ENCODE data around the gene SLC66A2. TPM values are rescaled to one million over a fixed set of nuclear protein-coding genes. Genes with fewer than 3 reads are reported as not detected.

SLC66A2 gene
- total RNA-seq, 1 donor from 2014 or later = 34.4 TPM

GRCh38 chr18:79857082-79857671 is 94.3 kb downstream of the SLC66A2 start:
- DNase-seq (ENCODE audit: low spot score in 2 of 2, unreplicated experiment in 2 of 2) = no peak
- peaks cover 16% of the 10 kb centered on the region for H3K9me3 Mint-ChIP-seq
- no peaks in the 10 kb centered on the region for H3K36me3 Mint-ChIP-seq
- peak overlapping the region; percentile 64 for H3K27ac Mint-ChIP-seq
- peaks cover 26% of the 10 kb centered on the region for H3K27me3 Mint-ChIP-seq (ENCODE audit: low read depth)
- H3K4me1 Mint-ChIP-seq = peaks cover 18% of the 10 kb centered on the region
- H3K4me3 Mint-ChIP-seq = peak overlapping the region; percentile 49
- no peak for TF ChIP-seq CTCF (IDR thresholded peaks at IDR 0.05; ENCODE audit: unreplicated experiment)

- no peak overlapping the region for H3K4me3 Mint-ChIP-seq
- peaks cover 18% of the 10 kb centered on the region for H3K4me1 Mint-ChIP-seq
- no peaks in the 10 kb centered on the region for H3K36me3 Mint-ChIP-seq
- peaks cover 18% of the 10 kb centered on the region for H3K27me3 Mint-ChIP-seq (ENCODE audit: low read depth)
- H3K27ac Mint-ChIP-seq = peak overlapping the region; percentile 17
- peaks cover 7% of the 10 kb centered on the region for H3K9me3 Mint-ChIP-seq
- no peak for TF ChIP-seq CTCF (IDR thresholded peaks at IDR 0.05; ENCODE audit: unreplicated experiment)
- no peak for DNase-seq (ENCODE audit: low spot score in 2 of 2, unreplicated experiment in 2 of 2)
Observed at GRCh38 chr18:79856119-79857007, 95.1 kb downstream of the SLC66A2 start.

GRCh38 chr18:79855147-79855933 is 96.1 kb downstream of the SLC66A2 start:
- Mint-ChIP-seq H3K4me1 (peaks cover 18% of the 10 kb centered on the region), H3K36me3 (no peaks in the 10 kb centered on the region), H3K9me3 (no peaks in the 10 kb centered on the region), H3K27ac (peak overlapping the region; percentile 17), H3K4me3 (no peak overlapping the region), H3K27me3 (ENCODE audit: low read depth) (peaks cover 11% of the 10 kb centered on the region)
- no peak for DNase-seq (ENCODE audit: low spot score in 2 of 2, unreplicated experiment in 2 of 2)
- no peak for TF ChIP-seq CTCF (IDR thresholded peaks at IDR 0.05; ENCODE audit: unreplicated experiment)

GRCh38 chr18:79853993-79854364 is 97.5 kb downstream of the SLC66A2 start:
- Mint-ChIP-seq H3K27me3 (ENCODE audit: low read depth) (peaks cover 7% of the 10 kb centered on the region), H3K36me3 (no peaks in the 10 kb centered on the region), H3K4me1 (peaks cover 18% of the 10 kb centered on the region), H3K4me3 (no peak overlapping the region), H3K9me3 (no peaks in the 10 kb centered on the region), H3K27ac (no peak overlapping the region)
- DNase-seq (ENCODE audit: low spot score in 2 of 2, unreplicated experiment in 2 of 2) = no peak
- no peak for TF ChIP-seq CTCF (IDR thresholded peaks at IDR 0.05; ENCODE audit: unreplicated experiment)

- no peak overlapping the region for H3K4me3 Mint-ChIP-seq
- H3K27me3 Mint-ChIP-seq (ENCODE audit: low read depth) = peaks cover 6% of the 10 kb centered on the region
- DNase-seq (ENCODE audit: low spot score in 2 of 2, unreplicated experiment in 2 of 2) = no peak
Observed at GRCh38 chr18:79853303-79853992, 98.0 kb downstream of the SLC66A2 start.

More at GRCh38 chr18:79853303-79853992, 98.0 kb downstream of the SLC66A2 start:
- H3K9me3 Mint-ChIP-seq = no peaks in the 10 kb centered on the region
- no peak for TF ChIP-seq CTCF (IDR thresholded peaks at IDR 0.05; ENCODE audit: unreplicated experiment)
- peaks cover 18% of the 10 kb centered on the region for H3K4me1 Mint-ChIP-seq
- H3K36me3 Mint-ChIP-seq = no peaks in the 10 kb centered on the region
- no peak overlapping the region for H3K27ac Mint-ChIP-seq

Measured in mesothelial cell of epicardium (in vitro differentiated cells).